GM12875 (cell line): ENCODE measurements around the gene KCNJ4.
A peak's percentile ranks its signal among the peaks of the same experiment; 100 is the strongest.
"Not testable (repeated sequence)": the region's sequence is repeated elsewhere in the genome, so short reads cannot be mapped to it uniquely, and the experiment has no call there.

Experiments
- H3K4me3 ChIP-seq: one replicate; pipeline ENCODE4 v1.5.1; 2011; ENCODE audit warnings: low read depth, low read length, control low read depth
- TF ChIP-seq, protein P1 (sequence below): IDR thresholded peaks from 2 replicates; pipeline ENCODE4 v1.5.1; 2011; ENCODE audit warnings: low read depth, mild to moderate bottlenecking, control low read depth, inconsistent platforms, low read length, moderate library complexity, borderline replicate concordance; ENCODE audit not compliant: insufficient read depth

The KCNJ4 gene

DNA sequence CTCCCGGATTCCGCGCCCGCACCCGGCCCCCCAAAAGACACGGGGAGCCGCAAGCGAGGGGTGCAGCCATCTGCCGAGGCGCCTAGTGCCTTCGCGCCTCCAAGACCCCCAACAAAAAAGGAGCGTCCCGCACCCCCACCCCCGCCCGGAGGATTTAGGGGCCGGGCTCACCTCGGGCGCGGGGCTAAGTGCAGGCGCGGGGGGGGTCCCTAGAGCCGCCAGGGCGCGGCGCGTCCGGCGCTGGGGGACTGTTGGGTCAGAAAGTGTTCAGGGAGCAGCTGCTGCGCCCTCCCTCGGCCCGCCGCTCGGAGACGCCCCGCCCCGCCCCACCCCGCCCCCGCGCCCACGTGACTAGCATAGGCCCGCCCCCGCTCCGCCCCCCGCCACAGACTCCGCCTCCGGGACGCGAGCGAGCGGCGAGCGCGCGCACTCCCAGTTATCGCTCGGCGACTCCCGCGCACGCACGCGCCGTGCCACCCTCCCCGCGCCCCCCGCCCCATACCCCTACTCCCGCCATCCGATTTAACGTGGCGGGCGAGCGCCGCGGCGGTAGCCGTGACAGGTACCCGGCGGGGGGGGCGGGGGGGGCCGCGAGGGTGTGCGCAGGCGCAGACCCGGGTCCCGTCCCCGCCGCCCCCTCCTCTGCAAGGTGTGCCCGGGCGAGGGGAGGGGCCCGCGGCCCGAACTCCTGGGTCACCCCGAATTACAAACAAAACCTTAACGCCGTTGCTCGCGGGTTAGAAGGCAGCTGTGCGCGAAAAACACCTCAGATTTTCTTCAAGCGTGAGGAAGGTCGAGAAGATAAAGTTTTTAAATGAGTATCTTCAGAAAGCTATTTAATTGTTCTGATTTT lies 56.2 kb downstream of the KCNJ4 start:
- TF ChIP-seq, protein P1, sequence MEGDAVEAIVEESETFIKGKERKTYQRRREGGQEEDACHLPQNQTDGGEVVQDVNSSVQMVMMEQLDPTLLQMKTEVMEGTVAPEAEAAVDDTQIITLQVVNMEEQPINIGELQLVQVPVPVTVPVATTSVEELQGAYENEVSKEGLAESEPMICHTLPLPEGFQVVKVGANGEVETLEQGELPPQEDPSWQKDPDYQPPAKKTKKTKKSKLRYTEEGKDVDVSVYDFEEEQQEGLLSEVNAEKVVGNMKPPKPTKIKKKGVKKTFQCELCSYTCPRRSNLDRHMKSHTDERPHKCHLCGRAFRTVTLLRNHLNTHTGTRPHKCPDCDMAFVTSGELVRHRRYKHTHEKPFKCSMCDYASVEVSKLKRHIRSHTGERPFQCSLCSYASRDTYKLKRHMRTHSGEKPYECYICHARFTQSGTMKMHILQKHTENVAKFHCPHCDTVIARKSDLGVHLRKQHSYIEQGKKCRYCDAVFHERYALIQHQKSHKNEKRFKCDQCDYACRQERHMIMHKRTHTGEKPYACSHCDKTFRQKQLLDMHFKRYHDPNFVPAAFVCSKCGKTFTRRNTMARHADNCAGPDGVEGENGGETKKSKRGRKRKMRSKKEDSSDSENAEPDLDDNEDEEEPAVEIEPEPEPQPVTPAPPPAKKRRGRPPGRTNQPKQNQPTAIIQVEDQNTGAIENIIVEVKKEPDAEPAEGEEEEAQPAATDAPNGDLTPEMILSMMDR = no peak
- H3K4me3 ChIP-seq = peak overlapping the region; percentile 89

DNA sequence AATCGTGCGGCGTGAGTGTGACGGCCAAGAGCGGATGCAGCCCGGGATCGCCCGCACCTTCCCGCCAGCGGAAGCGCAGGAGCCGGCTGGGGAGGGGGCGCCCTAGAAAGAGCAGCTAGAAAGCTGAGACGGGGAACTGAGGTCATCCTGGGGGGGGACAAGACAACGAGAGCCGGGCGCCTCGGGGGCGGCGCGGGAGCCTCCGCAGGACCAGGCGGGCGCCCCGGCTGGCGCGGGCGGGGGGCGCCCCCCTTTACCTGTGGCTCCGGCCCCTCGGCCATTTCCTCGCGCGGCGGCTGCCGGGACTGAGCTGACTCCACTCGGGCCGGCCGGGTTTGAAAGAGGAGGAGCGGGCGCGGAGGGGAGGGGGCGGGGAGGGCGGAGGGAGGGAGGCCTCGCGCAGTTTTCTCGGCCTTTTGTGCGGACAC lies 56.8 kb downstream of the KCNJ4 start:
- peak overlapping the region; percentile 89 for H3K4me3 ChIP-seq

DNA sequence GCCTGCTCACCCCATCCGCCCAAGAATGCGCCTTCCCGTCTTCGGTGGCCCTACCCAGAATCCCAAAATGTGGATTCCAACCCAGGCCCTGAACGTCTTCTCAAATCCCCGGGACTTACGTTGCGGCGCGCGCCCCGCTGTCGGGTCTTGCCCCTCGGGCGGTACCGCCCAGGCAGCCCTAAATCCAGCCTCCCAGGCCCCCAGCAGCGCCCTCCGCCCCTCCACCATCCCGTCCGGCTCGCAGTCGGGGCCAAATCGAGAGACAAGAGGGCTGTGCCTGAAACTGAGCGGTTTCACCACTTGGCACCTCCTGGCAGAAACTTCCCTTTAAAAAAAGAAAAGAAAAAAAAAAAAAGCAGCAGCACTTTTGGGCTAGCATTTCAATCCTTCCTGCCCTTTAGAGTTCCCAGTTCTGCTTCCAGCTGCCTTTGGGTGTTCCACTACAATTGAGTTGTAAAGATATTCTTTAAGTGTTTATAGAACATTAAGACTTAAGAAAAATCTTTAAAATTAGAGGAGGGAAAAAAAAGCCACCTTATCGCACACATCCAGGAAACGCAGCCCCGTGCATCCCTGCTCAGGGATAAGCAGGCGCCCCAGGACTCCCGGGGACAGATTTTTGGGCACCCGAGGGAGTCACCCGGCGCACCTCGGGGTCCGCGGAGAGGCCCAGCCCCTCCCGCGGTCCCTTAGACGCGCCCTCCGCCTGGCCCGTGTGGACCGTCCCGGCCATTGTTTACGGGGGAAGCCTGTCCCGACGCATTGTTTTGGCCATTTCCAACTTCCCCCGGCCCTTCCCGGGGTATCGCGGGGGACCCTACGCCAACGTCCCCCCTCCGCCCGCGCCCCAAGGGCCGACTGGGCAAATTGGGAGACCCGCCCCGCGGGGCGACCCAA lies 57.6 kb downstream of the KCNJ4 start:
- TF ChIP-seq, protein P1 = no peak
- peak overlapping the region; percentile 89 for H3K4me3 ChIP-seq

DNA sequence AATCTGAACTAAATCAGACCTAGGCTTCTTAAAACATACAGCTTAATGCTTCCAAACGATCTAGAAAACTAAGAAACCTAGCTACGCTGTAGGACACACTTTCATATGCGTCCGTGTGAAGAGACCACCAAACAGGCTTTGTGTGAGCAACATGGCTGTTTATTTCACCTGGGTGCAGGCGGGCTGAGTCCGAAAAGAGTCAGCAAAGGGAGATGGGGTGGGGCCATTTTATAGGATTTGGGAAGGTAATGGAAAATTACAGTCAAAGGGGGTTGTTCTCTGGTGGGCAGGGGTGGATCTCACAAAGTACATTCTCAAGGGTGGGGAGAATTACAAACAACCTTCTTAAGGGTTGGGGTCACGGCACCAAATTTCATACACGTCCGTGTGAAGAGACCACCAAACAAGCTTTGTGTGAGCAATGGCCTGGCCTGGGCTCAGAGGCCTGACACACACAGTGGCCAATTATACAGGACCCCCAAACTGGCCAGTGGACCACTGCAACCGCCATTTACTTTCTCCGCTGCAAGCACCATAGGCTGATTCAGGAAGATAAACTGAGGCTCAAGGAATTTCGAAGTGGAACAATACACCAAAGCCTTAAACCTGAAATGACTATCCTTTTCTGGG lies 58.4 kb downstream of the KCNJ4 start:
- peak overlapping the region; percentile 89 for H3K4me3 ChIP-seq

DNA sequence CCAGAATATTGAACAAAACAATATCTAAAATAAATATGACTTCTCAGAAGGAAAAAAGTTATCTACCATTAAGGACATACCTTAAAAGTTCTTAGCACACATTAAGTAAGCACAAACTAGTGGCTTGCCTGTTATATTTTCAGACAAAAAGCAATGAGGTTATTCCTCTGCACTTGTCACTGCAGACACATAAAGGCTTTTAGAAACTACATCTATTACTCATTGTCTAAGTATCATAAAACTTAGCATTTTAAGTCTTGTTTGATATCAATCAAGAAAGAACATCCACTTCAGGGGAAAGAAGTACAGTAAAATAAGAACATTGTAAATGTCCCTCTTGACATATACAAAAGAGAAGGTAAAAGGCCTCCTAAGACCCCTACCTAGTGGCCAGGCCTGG lies 59.1 kb downstream of the KCNJ4 start:
- H3K4me3 ChIP-seq = peak overlapping the region; percentile 89

DNA sequence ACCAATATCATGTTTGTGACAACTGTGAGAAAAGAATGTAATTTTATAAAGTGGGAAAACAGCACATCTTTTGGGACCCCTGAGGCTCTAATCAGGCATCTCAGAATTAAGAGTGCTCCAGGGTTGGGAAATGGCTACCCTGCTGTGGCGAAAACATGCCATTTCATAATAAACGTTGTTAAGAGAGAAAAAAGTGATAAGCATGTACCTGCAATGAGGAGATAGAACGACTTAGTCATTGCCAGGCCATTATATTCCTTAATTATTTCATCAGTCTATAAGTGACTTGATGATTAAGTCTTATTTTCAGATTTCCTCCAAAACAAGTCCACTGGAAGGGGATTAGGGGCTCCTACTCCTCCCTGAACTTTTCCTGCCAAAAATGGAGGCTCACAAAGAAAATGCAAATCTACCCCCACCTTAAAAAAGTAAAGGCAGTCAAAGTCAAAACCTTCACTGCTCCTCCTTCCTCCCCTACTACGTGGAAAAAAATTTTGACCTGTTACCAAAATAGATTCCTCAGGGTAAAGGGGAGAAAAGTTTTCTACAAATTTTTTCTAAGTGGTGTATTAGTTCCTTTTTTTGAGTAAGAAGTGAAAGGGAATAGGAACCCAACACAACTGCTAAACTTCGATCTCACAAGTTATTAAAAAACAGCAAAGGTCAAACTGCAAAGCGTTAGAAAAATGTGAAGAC lies 59.9 kb downstream of the KCNJ4 start:
- H3K4me3 ChIP-seq = peak overlapping the region; percentile 44

DNA sequence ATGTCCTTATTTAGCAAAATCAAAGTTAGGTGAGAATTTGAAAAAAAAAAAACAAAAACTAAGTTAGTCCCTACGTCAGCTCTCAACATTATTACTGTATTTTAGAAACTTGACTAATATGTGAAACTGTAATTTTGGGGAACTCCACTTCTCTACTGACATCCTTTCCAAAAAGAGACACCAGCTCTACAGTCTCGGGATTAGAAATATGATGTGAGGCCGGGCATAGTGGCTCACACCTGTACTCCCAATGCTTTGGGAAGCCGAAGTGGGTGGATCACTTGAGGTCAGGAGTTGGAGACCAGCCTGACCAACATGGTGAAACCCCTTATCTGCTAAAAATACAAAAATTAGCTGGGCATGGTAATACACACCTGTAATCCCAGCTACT lies 65.6 kb downstream of the KCNJ4 start:
- not testable (repeated sequence) for H3K4me3 ChIP-seq

DNA sequence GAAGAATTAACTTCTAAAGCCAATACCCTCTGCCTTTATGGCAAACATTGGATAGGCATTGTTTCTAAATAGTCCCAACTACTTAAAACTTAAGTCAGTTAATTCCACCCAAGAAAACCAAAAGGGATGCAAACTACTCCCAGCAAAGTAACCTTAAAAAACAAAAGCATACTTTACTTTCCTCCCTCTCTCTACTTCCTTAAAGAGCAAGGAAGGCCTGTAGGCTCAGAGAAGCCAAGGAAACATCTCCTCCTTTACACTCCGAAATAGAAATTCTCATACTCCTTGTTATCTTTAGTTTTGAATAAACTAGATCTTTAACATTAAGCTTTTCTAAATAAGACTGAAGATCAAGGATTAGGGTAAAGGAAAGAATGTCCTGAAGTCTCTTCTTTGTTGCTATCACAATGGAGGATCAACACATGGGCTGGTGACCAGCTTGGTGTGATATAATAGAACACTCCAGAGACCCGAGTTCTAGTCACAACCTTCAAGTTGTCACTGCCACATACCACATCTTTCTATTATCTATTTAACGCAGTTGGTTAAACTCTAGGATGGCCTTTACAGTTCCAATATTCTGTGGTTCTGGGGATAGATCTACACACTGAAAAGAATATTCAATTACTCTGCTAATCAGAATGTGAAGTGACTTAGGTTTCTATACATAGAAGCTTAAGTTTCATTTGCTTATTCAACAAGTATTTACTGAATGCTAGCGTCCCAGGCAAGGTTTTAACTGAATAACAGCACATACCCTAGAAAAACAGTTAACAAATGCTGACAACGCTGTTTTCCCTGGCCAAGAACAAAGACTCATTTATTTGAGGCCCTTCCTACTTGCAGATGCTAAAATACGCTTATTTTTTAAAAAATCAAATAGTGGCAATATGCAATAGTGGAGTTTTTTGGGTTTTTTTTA lies 66.2 kb downstream of the KCNJ4 start:
- H3K4me3 ChIP-seq = not testable (repeated sequence)

DNA sequence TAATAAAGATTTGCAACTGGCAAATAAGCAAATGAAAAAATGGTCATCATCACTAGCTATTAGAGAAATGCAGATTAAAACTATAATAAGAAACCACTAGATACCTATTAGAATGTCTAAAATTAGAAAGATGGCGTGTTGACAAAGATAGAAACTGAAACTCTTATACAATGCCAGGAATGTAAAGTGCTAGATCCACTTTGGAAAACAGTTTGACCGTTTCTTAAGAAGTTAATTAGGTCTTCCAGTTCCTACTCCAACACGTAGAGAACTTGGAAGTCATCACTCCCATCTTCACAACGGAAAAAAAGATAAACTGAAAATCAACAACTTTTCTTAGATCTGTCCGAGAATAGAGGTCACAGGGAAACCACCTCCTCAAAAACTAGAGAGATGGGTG lies 68.1 kb downstream of the KCNJ4 start:
- H3K4me3 ChIP-seq = not testable (repeated sequence)

DNA sequence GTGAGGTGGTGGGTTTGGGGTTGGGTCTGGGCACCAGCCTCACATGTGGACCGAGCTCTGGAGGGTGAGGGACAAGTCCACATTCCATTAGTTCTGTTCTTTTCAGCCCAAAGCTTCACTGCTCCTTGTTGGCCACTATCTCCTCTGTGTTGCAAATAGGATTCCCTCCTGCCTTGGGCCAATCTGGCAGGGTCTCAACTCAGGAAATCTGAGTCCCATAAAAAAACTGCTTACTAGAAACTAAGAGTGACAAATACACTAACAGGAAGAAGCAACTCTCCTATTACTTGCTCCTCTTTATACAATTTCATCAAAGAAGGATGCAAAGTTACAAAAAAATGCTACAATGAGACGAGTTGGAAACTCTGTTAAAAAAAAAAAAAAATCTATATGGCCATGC lies 71.6 kb downstream of the KCNJ4 start:
- H3K4me3 ChIP-seq = no peak overlapping the region
- TF ChIP-seq, protein P1 = no peak

DNA sequence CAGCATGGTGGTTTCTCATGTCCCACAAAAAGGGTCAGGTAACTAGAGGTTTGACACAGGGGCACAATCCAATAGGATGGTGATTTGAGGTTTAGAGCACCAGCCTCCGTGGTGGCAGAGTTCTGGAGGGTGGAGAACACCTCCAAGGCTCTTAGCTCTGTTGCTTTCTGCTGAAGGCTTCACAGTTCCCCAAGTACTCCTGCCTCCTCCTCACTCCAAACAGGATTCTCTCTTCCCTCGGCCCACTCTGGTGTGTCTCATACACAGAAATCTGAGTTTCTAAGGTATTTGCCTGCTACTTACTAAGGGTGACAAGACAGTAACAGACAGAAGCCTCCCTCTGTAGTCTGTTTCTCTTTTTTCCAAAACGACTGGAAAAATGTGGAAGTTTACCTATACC lies 73.6 kb downstream of the KCNJ4 start:
- H3K4me3 ChIP-seq = not testable (repeated sequence)
